GM21825 (cell line): ENCODE data around the gene SOD3.

Experiments
- ATAC-seq: cut with Tn5 transposase; IDR thresholded peaks from one replicate; pipeline ENCODE4 v1.9.1; 2021; ENCODE audit warnings: mild to moderate bottlenecking, moderate library complexity; ENCODE audit not compliant: unreplicated experiment

The SOD3 gene

DNA sequence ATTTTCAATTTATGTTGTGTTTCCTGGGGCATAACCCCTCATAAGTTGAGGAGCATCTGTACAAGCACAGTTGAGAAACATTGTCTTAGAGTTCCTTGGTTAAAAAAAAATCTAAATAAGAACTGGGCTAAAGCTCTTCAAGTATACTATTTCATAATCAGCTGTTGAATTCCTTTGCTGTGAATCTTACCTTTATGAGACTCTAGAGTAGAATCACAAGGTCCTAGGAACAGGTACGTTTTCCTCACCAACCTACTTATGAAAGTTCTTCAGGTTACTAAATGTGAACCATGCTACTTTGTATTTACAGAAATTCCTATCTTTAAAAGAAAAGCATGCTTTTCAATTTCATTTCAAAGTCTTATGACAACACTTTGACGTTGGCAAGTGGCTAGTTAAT, 20.9 kb upstream of the SOD3 start:
- ATAC-seq: no peak

DNA sequence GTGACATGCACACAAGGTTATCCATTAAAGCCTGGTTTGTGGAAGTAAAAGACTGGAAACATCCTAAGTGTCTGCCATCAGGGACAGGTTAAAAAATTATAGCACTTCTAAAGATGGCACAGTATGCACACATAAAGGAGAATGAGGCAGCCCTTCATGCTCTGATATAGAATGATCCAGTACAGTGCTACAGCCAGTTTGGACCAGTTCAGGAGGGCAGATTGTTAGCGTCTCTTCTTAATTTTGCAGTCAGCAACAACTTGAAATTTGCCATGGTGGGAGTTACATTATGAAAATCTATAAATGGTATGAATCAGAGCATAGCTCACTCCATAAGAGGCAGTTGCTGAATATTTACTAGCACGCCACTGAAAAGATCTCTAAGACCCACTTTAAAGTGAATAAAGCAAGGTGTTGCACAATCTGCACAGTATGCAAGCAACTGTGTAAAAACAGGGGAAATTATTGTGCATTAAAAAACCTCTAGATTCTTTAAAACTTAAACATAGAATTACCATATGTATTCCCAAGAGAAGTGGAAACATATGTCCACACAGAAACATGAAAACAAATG, 20.3 kb upstream of the SOD3 start:
- no peak for ATAC-seq

GRCh38 chr4:24775750-24776149, 19.6 kb upstream of the SOD3 start:
- ATAC-seq: no peak

DNA sequence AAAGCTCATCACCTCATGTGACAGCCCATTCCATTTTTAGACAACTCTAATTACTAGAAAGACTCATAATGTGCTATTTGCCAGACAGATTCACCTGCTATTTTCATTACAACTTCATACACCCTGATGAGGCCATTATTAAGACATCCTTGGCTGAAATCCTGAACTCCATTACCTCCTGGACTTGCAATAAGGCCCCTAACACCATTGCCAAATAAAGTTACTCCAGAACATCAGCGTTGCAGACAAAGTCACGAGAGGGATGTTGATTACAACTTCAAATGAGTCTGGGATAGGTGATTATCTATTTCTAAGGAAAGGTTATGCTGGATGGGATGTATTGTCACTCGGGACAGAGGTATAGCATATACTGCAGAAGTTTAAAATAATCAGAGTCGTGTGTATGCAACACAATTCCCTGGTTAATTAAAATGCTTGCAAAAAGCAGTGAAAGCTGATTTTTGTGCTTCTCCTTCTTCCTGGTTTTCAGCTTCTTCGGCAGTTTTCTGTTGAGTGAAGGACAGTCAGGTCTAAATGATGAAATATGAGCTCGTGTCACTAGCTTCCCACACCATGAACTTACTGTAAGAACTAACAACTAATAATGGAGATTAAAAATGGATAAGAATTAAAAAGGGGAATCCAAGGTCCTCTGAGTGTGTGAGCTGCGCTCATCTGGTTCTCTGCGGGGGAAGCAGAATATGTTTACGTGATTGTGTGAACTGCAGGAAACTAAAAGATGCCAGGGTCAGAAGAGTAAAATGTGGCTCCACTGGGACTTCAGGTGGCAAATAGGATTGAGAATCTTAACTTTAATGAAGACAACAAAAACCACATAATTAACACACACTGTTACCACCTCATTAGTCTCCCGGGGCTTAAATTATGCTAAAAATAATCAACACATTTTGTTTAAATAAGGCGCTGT, 17.6 kb upstream of the SOD3 start:
- no peak for ATAC-seq

DNA sequence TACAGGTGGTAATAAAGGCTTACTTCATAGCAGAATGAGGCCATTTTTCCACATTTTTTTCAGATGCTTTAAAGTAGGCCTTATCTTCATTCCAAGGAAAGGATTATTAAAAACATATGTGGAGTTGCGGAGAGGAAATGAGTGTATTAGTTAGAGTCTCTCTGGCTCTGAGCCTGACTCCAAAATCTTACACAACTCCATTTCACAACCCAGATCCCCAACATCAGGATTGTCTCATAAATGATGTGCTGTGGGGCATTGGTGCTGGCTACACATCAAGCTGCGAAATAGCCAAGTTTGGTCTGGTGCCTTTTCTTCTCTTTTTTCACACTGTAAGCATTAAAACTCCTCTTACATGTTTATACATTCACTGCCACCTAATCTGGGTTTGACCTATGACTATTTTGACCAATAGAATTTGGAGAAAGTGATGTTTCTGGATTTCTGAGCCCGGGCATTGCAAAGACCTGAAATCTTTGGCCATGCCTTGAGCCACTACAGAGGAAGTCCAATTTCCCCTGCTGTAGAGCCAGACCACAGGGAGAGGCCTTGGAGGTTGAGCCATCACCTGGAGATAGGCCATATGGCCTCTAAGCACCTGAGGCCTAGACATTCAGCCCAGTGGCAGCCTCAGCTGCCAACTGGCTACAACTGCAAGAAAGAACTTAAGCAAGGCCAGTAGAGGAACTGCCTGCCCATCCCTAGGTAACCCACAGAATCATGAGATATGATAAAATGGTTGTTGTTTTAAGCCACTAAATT, 16.7 kb upstream of the SOD3 start:
- no peak for ATAC-seq

DNA sequence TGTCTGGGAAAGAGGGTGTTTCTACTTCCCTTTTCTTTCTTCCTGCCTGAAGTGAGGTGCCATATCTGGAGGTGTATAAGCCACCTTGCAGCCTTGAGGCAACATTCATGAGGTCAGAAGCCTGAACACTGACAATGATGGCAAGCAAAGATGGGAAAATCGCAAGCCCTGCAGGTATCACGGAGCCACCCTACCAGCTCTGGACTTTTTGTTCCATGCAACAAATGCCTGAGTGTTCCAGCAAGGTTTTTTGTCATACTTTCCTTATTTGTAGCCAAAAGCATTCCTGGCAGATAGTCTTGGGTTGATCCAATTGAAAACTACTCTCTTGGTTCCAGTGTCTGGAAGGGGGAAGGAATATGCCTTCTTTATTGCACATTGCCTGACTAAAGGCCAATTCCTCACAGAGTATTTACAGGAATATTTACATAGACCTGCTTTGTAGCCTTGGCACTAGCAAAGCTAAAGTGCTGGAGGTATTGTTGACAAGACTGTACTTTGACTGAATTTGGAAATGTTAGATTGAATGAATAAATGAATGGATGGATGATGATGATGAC, 14.4 kb upstream of the SOD3 start:
- no peak for ATAC-seq

DNA sequence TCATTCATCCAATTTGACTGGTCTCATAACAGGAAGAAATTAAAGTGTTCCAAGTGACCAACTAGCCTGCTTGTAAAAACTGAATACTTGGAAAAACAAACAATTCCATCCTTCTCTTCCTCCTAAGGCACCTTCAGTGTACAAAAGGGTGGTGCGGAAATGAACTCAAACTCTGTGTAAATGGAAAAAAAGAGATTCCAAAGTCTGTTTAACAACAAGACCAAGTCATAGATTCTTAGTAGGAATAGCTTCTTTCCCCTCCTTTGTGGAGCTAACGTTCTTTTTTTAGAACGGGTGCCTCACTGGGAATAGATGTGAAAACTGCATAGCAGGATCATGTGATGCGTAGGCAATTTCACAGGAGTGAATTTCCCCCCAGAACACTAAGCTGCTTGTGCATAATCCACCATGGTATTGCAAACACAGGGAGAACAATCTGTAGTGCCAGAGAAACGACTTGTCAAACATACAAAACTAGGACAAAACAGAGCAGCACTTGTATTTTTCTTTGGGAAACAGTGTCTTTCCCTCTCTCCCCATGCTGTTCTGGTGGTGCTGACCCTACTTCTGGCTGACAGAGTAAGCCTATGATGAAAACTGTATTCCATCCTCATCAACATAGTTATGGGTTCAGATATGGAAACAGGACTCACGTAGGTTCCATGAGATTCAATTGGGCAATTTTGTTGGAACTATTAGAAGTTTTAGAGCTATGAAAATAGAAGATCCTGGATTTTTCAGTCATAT, 13.2 kb upstream of the SOD3 start:
- no peak for ATAC-seq

DNA sequence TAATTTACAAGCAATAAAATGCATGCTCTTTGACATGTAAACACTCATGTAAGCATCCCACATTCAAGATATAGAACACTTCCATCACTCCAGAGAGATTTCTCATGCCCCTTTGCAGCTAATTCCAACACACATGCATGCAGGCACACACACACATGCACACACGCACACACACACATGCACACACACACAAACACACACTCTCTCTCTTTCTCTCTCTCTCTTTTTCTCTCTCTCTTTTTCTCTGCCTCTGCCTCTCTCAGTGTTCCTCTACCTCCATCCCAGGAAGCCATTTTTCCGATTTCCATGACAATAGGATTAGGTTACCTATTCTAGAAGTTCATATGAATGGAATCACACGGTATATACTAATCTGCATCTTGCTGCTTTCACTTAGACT, 11.9 kb upstream of the SOD3 start:
- no peak for ATAC-seq

- ATAC-seq: no peak
These were observed 4.3 kb upstream of the SOD3 start for GRCh38 chr4:24791043-24791442.

GRCh38 chr4:24792552-24792951, 2.8 kb upstream of the SOD3 start:
- ATAC-seq: no peak

DNA sequence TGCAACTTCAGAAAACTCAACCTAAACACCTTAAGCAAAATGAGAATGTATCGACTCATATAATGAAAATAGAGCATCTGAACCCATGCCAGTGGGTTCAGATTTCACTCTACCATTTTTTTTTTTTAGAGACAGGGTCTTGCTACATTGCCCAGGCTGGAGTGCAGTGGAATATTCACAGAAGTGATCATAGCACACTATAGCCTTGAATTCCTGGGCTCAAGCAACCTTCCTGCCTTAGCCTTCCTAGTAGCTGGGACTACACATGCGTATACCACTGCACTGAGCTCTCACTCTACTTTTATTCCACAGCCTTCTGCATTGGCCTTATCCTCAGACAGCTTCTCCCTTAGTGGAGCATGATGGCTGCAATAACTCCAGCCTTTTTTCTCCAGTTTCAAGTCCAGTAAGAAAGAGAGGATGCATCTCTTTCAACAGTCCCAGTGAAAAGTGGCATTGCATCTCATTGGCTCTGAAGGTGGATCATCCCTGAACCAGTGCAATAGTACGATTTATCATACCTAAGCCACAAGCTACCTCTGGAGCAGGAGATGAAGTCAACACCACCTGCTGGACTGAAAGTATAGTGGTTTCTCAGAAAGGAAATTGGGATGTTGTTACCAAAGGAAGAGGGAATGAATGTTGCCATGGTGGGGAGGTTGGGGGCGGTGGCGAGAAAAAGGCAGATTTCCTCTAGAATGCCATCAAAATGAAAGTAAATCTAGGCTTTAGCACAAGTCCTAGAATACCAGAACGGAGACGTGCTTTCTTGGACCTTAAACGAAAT, 2.0 kb upstream of the SOD3 start:
- no peak for ATAC-seq

- no peak for ATAC-seq
These were observed 1.3 kb upstream of the SOD3 start for GRCh38 chr4:24794051-24794450.

DNA sequence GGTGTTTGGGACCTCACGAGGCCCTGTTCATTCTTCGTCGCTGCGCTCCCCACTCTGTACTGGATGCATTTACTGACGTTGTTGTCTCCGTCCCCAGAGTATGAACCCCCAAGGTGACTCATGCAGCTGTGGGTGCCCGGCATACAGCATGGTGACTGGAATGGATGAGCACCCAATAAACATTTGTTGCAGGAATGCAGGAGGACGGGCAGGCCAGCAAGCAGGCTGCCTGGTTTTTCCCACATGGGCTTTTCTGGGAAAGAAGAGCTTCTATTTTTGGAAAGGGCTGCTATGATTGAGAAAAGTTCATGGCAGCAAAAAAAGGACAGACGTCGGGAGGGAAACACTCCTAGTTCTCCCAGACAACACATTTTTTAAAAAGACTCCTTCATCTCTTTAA, 893 bp upstream of the SOD3 start:
- ATAC-seq: no peak

DNA sequence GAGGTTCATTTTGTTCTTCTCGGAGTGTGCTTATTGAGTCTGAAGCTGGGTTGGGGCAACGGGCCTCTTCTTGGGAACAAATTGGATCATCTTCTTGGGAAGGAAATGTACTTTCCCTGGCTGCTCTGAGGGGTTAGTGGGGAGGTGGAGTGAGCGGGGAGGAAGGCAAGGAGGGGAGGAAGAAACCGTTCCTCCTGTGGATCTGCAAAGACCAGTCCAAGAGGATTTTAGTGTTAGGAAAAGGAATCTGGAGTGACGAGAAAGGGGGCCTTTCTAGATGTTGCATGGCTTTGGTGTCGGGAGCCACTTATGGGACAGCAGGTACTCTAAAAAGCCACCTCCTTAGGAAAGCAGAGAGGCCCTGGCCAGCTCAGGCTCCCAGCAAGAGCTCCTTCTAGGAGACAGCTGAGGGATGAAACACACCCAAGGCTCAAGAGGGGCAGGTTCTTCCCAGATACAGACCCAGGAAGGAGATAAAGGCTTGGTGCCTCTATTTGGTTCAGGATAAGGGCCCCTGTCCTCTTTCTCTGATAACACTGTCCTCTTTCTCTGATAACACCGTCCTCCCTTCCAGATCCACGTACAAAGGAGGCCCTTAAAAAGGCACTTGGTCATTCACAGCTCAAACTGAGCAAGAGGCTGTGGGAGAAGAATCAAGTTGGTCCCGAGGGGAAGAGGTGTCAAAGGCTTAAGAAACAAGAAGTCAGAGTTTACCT, 451 bp downstream of the SOD3 start:
- ATAC-seq: no peak

DNA sequence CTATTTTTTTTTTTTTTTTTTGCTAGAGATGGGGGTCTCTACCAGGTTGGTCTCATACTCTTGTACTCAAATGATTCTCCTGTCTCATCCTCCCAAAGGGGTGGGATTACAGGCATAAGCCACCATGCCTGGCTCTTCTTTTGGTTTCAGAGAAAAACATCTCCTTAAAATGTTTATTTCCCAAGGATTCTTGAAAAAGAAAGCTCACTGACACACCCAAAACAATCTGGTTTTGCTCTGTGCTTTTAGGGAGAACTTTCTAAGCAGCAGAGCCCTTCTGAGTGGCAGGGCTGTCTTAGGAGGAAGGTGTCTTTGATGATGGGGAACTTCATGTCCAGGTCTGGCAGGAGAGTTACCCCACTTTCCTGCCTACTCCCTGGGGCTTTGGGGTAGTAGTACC, 1.2 kb downstream of the SOD3 start:
- ATAC-seq: no peak

DNA sequence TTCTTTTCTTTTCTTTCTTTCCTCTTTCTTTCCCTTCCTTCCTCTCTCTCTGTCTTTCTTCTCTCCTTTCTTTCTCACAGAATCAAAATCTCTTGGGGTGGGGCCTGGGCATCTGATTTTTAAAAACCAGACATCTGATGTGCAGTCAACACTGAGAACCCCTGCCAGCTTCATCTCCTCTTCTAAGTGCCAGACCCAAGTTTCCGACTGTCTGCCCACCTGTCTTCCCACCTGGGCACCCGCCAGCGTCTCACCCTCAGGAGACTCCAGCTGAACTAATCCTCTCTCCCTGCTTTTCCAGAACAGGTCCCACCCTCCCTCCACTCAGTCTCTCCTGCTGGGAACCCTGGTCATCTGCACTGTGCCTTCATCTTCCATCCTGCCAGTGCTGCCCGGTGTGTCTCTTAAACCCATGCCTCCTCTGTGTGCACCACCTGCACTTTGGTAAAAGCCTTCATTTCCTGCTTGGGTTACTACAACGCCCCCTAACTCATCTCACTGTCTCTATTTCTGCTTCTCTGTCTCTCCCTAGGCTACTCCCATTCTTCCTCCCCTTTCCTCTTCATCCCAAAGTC, 2.8 kb downstream of the SOD3 start:
- ATAC-seq: no peak

DNA sequence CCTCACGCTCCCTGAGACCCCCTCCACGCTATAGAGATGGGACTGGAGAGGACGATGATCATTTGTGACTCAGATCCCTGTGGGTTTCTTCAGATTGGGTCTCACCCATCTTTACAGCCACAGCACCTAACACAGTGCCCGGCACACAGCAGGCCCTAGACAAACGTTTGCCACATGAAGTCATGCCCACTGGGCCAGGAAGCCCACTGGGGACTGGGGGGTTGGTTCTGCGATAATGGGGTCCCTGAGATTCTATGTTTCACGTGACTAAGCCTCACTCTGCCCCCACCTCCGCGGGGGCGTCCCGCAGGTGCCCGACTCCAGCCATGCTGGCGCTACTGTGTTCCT, 3.8 kb downstream of the SOD3 start:
- ATAC-seq: no peak

DNA sequence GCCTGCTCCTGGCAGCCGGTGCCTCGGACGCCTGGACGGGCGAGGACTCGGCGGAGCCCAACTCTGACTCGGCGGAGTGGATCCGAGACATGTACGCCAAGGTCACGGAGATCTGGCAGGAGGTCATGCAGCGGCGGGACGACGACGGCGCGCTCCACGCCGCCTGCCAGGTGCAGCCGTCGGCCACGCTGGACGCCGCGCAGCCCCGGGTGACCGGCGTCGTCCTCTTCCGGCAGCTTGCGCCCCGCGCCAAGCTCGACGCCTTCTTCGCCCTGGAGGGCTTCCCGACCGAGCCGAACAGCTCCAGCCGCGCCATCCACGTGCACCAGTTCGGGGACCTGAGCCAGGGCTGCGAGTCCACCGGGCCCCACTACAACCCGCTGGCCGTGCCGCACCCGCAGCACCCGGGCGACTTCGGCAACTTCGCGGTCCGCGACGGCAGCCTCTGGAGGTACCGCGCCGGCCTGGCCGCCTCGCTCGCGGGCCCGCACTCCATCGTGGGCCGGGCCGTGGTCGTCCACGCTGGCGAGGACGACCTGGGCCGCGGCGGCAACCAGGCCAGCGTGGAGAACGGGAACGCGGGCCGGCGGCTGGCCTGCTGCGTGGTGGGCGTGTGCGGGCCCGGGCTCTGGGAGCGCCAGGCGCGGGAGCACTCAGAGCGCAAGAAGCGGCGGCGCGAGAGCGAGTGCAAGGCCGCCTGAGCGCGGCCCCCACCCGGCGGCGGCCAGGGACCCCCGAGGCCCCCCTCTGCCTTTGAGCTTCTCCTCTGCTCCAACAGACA, 4.4 kb downstream of the SOD3 start:
- ATAC-seq: no peak
